ENCODE measurements around the gene CCDC71.

CCDC71 gene

GRCh38 chr3:49174397-49174985, 8.4 kb upstream of the CCDC71 start:
- DNase-seq, result no peak
- no peak for TF ChIP-seq POLR2A (IDR thresholded peaks at IDR 0.05; ENCODE audit: low read length)
- no peak for TF ChIP-seq GATA1 (IDR thresholded peaks at IDR 0.05; ENCODE audit: low read depth, low read length)

- DNase-seq, result no peak
- TF ChIP-seq POLR2A (IDR thresholded peaks at IDR 0.05; ENCODE audit: low read length) (no peak), GATA1 (IDR thresholded peaks at IDR 0.05; ENCODE audit: low read depth, low read length) (no peak)
Observed at GRCh38 chr3:49173792-49174170, 7.7 kb upstream of the CCDC71 start.

- TF ChIP-seq POLR2A (IDR thresholded peaks at IDR 0.05; ENCODE audit: low read length) (peak; percentile 28), GATA1 (IDR thresholded peaks at IDR 0.05; ENCODE audit: low read depth, low read length) (no peak)
- DNase-seq, result peak; percentile 86 to 88
Observed at GRCh38 chr3:49173116-49173791, 7.1 kb upstream of the CCDC71 start.

- TF ChIP-seq GATA1 (IDR thresholded peaks at IDR 0.05; ENCODE audit: low read depth, low read length) (no peak), POLR2A (IDR thresholded peaks at IDR 0.05; ENCODE audit: low read length) (no peak)
- peak; percentile 31 to 52 for DNase-seq
Observed at GRCh38 chr3:49172551-49173041, 6.5 kb upstream of the CCDC71 start.

- DNase-seq, result peak in 1 of 2 experiments; percentile 57
- peak; percentile 30 for TF ChIP-seq POLR2A (IDR thresholded peaks at IDR 0.05; ENCODE audit: low read length)
- no peak for TF ChIP-seq GATA1 (IDR thresholded peaks at IDR 0.05; ENCODE audit: low read depth, low read length)
Observed at GRCh38 chr3:49171775-49172500, 5.8 kb upstream of the CCDC71 start.

- TF ChIP-seq POLR2A (IDR thresholded peaks at IDR 0.05; ENCODE audit: low read length) (peak; percentile 66), GATA1 (IDR thresholded peaks at IDR 0.05; ENCODE audit: low read depth, low read length) (no peak)
- peak; percentile 93 to 95 for DNase-seq
Observed at GRCh38 chr3:49171119-49171774, 5.1 kb upstream of the CCDC71 start, which contains the start of gene KLHDC8B. KLHDC8B (plus strand) TSS chr3:49171598; CDS start chr3:49172770, 1,172 bp downstream.

- peak in 1 of 2 experiments; percentile 53 for DNase-seq
- no peak for TF ChIP-seq GATA1 (IDR thresholded peaks at IDR 0.05; ENCODE audit: low read depth, low read length)
- TF ChIP-seq POLR2A (IDR thresholded peaks at IDR 0.05; ENCODE audit: low read length), result no peak
Observed at GRCh38 chr3:49170744-49171118, 4.6 kb upstream of the CCDC71 start.

- DNase-seq, result no peak
- TF ChIP-seq POLR2A (IDR thresholded peaks at IDR 0.05; ENCODE audit: low read length), result no peak
- TF ChIP-seq GATA1 (IDR thresholded peaks at IDR 0.05; ENCODE audit: low read depth, low read length), result no peak
Observed at GRCh38 chr3:49166752-49167556, 823 bp upstream of the CCDC71 start.

- TF ChIP-seq POLR2A (IDR thresholded peaks at IDR 0.05; ENCODE audit: low read length) (peak; percentile 17), GATA1 (IDR thresholded peaks at IDR 0.05; ENCODE audit: low read depth, low read length) (no peak)
- DNase-seq, result peak in 1 of 2 experiments; percentile 27
Observed at GRCh38 chr3:49164983-49165720, 979 bp downstream of the CCDC71 start.

- TF ChIP-seq GATA1 (IDR thresholded peaks at IDR 0.05; ENCODE audit: low read depth, low read length), result no peak
- DNase-seq, result no peak
Observed at GRCh38 chr3:49163609-49164008, 2.5 kb downstream of the CCDC71 start.

GRCh38 chr3:49162751-49163419, 3.2 kb downstream of the CCDC71 start:
- no peak for DNase-seq
- no peak for TF ChIP-seq GATA1 (IDR thresholded peaks at IDR 0.05; ENCODE audit: low read depth, low read length)
- TF ChIP-seq POLR2A (IDR thresholded peaks at IDR 0.05; ENCODE audit: low read length), result no peak
